GM06990 (cell line): ENCODE results near the gene TMCO4.

Experiments
- DNase-seq: peaks from one replicate; pipeline ENCODE4 v3.0.0-alpha.2; 2011; ENCODE audit not compliant: insufficient read length; ENCODE audit errors: extremely low read depth
- H3K27me3 ChIP-seq: replicated peaks from 2 replicates; pipeline ENCODE4 v1.6.0; 2011; ENCODE audit warnings: low read length; ENCODE audit not compliant: control insufficient read depth, insufficient read depth
- H3K36me3 ChIP-seq: 2 replicates; pipeline ENCODE4 v1.5.1; 2011; ENCODE audit warnings: low read length; ENCODE audit not compliant: control insufficient read depth, insufficient read depth
- H3K4me3 ChIP-seq: replicated peaks from 2 replicates; pipeline ENCODE4 v1.5.1; 2011; ENCODE audit warnings: low read depth, mild to moderate bottlenecking, control low read depth, low read length
- CTCF ChIP-seq: IDR thresholded peaks from 2 replicates; pipeline ENCODE4 v1.5.1; 2011; ENCODE audit warnings: low read length, control low read depth, mild to moderate bottlenecking, inconsistent platforms; ENCODE audit not compliant: insufficient read depth, poor library complexity, severe bottlenecking

TMCO4 gene

GRCh38 chr1:19658186-19658585, 141.5 kb downstream of the TMCO4 start:
- H3K4me3 ChIP-seq: no peak overlapping the region
- TF ChIP-seq CTCF: no peak
- no peak for DNase-seq
- no peaks in the 10 kb centered on the region for H3K27me3 ChIP-seq
- no peaks in the 10 kb centered on the region for H3K36me3 ChIP-seq

GRCh38 chr1:19657511-19657910, 142.2 kb downstream of the TMCO4 start:
- DNase-seq: no peak
- H3K27me3 ChIP-seq: no peaks in the 10 kb centered on the region
- no peak for TF ChIP-seq CTCF
- H3K36me3 ChIP-seq: no peaks in the 10 kb centered on the region
- no peak overlapping the region for H3K4me3 ChIP-seq

- no peak for DNase-seq
- H3K4me3 ChIP-seq: no peak overlapping the region
- no peaks in the 10 kb centered on the region for H3K27me3 ChIP-seq
- no peak for TF ChIP-seq CTCF
- H3K36me3 ChIP-seq: no peaks in the 10 kb centered on the region
Measured at GRCh38 chr1:19656780-19657466, 142.8 kb downstream of the TMCO4 start.

GRCh38 chr1:19656134-19656779, 143.5 kb downstream of the TMCO4 start:
- H3K36me3 ChIP-seq: no peaks in the 10 kb centered on the region
- DNase-seq: no peak
- H3K27me3 ChIP-seq: no peaks in the 10 kb centered on the region
- no peak for TF ChIP-seq CTCF
- no peak overlapping the region for H3K4me3 ChIP-seq

- Histone ChIP-seq H3K4me3 (no peak overlapping the region), H3K36me3 (no peaks in the 10 kb centered on the region), H3K27me3 (no peaks in the 10 kb centered on the region)
- no peak for TF ChIP-seq CTCF
- no peak for DNase-seq
Measured at GRCh38 chr1:19655718-19656080, 144.0 kb downstream of the TMCO4 start.
